ENCODE results near the gene TM9SF1. TPM values are rescaled to one million over a fixed set of nuclear protein-coding genes. Genes with fewer than 3 reads are reported as not detected.
A peak's percentile ranks its signal among the peaks of the same experiment; 100 is the strongest.

TM9SF1 gene
- total RNA-seq, 4 donors from 2014 or later: 92.0 to 114 (median 107) TPM

- WGBS, 2 donors: 85 to 89% methylated on average over 1 of the region's 1 CpG
- Histone ChIP-seq H3K4me1 (peaks cover 28 to 32% of the 10 kb centered on the region in 2 donors), H3K9me3 (no peaks in the 10 kb centered on the region)
These were observed 50.8 kb downstream of the TM9SF1 start for GRCh38 chr14:24144451-24144850.

DNA sequence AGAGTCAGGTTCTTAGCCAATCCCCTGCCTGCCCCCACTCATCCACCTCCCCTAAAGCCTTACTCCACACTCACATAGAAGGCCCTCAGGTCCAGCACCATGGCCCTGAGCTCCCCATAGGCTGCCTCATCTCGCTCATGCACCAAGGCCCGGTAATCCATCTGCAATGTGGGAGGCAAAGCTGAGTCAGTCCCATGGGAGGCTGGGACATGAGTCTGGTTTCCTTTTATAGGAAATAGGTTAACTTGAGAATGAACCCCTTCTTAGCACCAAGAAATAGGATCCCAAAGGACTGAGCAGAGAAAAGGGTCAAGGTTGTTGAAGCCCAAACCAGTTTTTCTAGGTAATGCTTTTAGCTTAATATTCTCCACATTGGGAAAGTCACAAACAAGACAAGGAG, 51.7 kb downstream of the TM9SF1 start:
- H3K36me3 ChIP-seq: peaks cover 5 to 10% of the 10 kb centered on the region in 2 donors
- H3K9me3 ChIP-seq: no peaks in the 10 kb centered on the region
- no peak overlapping the region for H3K4me3 ChIP-seq (replicated peaks in 1 of 3)
- TF ChIP-seq, protein P1, sequence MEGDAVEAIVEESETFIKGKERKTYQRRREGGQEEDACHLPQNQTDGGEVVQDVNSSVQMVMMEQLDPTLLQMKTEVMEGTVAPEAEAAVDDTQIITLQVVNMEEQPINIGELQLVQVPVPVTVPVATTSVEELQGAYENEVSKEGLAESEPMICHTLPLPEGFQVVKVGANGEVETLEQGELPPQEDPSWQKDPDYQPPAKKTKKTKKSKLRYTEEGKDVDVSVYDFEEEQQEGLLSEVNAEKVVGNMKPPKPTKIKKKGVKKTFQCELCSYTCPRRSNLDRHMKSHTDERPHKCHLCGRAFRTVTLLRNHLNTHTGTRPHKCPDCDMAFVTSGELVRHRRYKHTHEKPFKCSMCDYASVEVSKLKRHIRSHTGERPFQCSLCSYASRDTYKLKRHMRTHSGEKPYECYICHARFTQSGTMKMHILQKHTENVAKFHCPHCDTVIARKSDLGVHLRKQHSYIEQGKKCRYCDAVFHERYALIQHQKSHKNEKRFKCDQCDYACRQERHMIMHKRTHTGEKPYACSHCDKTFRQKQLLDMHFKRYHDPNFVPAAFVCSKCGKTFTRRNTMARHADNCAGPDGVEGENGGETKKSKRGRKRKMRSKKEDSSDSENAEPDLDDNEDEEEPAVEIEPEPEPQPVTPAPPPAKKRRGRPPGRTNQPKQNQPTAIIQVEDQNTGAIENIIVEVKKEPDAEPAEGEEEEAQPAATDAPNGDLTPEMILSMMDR (IDR thresholded peaks at IDR 0.05): no peak
- TF ChIP-seq POLR2A (IDR thresholded peaks at IDR 0.05): no peak
- DNase-seq: no peak
- peaks cover 27 to 33% of the 10 kb centered on the region in 2 donors for H3K4me1 ChIP-seq
- intact Hi-C loops (cut with DNase I): no loop called here
- no peaks in the 10 kb centered on the region for H3K27me3 ChIP-seq
- 83% methylated on average over 2 of the region's 2 CpGs for WGBS, 2 donors
- H3K27ac ChIP-seq: no peak overlapping the region

More at GRCh38 chr14:24144451-24144850, 50.8 kb downstream of the TM9SF1 start:
- Histone ChIP-seq H3K4me3 (replicated peaks in 1 of 3) (no peak overlapping the region), H3K27ac (no peak overlapping the region), H3K27me3 (no peaks in the 10 kb centered on the region), H3K36me3 (peaks cover 4% of the 10 kb centered on the region in 2 donors)
- no peak for DNase-seq
- TF ChIP-seq, protein P1 (IDR thresholded peaks at IDR 0.05): no peak
- TF ChIP-seq POLR2A (IDR thresholded peaks at IDR 0.05): no peak
- intact Hi-C loops (cut with DNase I): no loop called here

GRCh38 chr14:24141097-24141880, 54.0 kb downstream of the TM9SF1 start, which contains the start of gene EMC9:
Gene EMC9 (minus strand): TSS chr14:24141591. CDS start chr14:24141304, 287 bp downstream.
- Histone ChIP-seq H3K27ac (peak within 1 kb of the TSS; percentile 71 to 90 (median 88)), H3K9me3 (no peaks in the 10 kb centered on the region), H3K4me3 (replicated peaks in 1 of 3) (peak within 1 kb of the TSS; percentile 69 to 72 (median 70)), H3K27me3 (no peaks in the 10 kb centered on the region), H3K4me1 (peaks cover 27 to 34% of the 10 kb centered on the region in 2 donors), H3K36me3 (peaks cover 14 to 15% of the 10 kb centered on the region in 2 donors)
- WGBS, 2 donors: 0% methylated on average over 20 to 36 of the region's 65 CpGs
- intact Hi-C loops (cut with DNase I): no loop called here
- TF ChIP-seq, protein P1 (IDR thresholded peaks at IDR 0.05): peak; percentile 14 to 74 (median 46)
- peak in 1 of 2 donors; percentile 90 for TF ChIP-seq POLR2A (IDR thresholded peaks at IDR 0.05)
- DNase-seq: peak; percentile 100

- no peak overlapping the region for H3K4me3 ChIP-seq (replicated peaks in 1 of 3)
- intact Hi-C loops (cut with DNase I): no loop called here
- no peaks in the 10 kb centered on the region for H3K27me3 ChIP-seq
- no peaks in the 10 kb centered on the region for H3K9me3 ChIP-seq
- no peak for DNase-seq
- H3K36me3 ChIP-seq: peaks cover 14 to 15% of the 10 kb centered on the region in 2 donors
- H3K4me1 ChIP-seq: peaks cover 21 to 28% of the 10 kb centered on the region in 2 donors
- TF ChIP-seq, protein P1 (IDR thresholded peaks at IDR 0.05): no peak
- TF ChIP-seq POLR2A (IDR thresholded peaks at IDR 0.05): no peak
- H3K27ac ChIP-seq: no peak overlapping the region
- 82 to 87% methylated on average over 9 of the region's 9 CpGs for WGBS, 2 donors
These were observed 55.8 kb downstream of the TM9SF1 start for GRCh38 chr14:24139272-24139934.

Small RNAs within 50 kb of the gene (microRNA-seq; reads per million reads assigned to microRNA genes)
- gene MIR7703: not detected

Small RNAs within 50 kb of the gene (small RNA-seq; reads per million reads assigned to genes)
- gene AL136295.4 (not detected), gene CHMP4A (not detected), gene IPO4 (not detected), gene IRF9 (not detected), gene MDP1 (not detected), gene RNA5SP383 (0.56 reads per million)

Other genes starting within 250 kb of the TM9SF1 start
- gene DHRS4, start 241.7 kb downstream of the TM9SF1 start, total RNA-seq: 10 to 100 TPM; 19.2 to 55.7 (median 37.7) TPM
- 10 to 100 TPM in 2 of 4 donors, 1 to 10 TPM in 2; 4.7 to 27.1 (median 12.6) TPM for gene DHRS4L2, start 206.5 kb downstream of the TM9SF1 start, total RNA-seq
- gene CARMIL3, start 143.4 kb downstream of the TM9SF1 start, total RNA-seq: 1 to 10 TPM in 2 of 4 donors, under 1 TPM in 2; 0.63 to 1.3 (median 0.99) TPM
- gene CPNE6, start 123.9 kb downstream of the TM9SF1 start, total RNA-seq: under 1 TPM in 1 of 4 donors, not detected in 3; 0.29 TPM
- 10 to 100 TPM; 29.8 to 47.4 (median 39.3) TPM for gene PCK2, start 101.1 kb downstream of the TM9SF1 start, total RNA-seq
- 100 to 1,000 TPM in 3 of 4 donors, 10 to 100 TPM in 1; 90.6 to 155 (median 132) TPM for gene DCAF11, start 80.7 kb downstream of the TM9SF1 start, total RNA-seq
- gene NRL, start 80.5 kb downstream of the TM9SF1 start, total RNA-seq: 10 to 100 TPM in 2 of 4 donors, 1 to 10 TPM in 2; 2.1 to 11.7 (median 8.4) TPM
- 1 to 10 TPM in 2 of 4 donors, under 1 TPM in 1, not detected in 1; 0.63 to 3.5 (median 2.7) TPM for gene FITM1, start 64.8 kb downstream of the TM9SF1 start, total RNA-seq
- 100 to 1,000 TPM; 117 to 193 (median 186) TPM for gene PSME1, start 59.2 kb downstream of the TM9SF1 start, total RNA-seq
- 10 to 100 TPM in 3 of 4 donors, 1 to 10 TPM in 1; 8.3 to 25.5 (median 16.9) TPM for gene EMC9, start 53.9 kb downstream of the TM9SF1 start, total RNA-seq
- 10 to 100 TPM; 31.3 to 66.6 (median 47.5) TPM for gene PSME2, start 48.8 kb downstream of the TM9SF1 start, total RNA-seq
- 100 to 1,000 TPM in 1 of 4 donors, 10 to 100 TPM in 3; 30.6 to 106 (median 67.6) TPM for gene RNF31, start 47.9 kb downstream of the TM9SF1 start, total RNA-seq
- gene IRF9, start 34.2 kb downstream of the TM9SF1 start, total RNA-seq: 10 to 100 TPM; 55.1 to 92.3 (median 70.0) TPM
- 1 to 10 TPM; 4.1 to 7.1 (median 5.4) TPM for gene REC8, start 23.4 kb downstream of the TM9SF1 start, total RNA-seq
- gene IPO4, start 6.6 kb downstream of the TM9SF1 start, total RNA-seq: 10 to 100 TPM; 28.1 to 49.0 (median 31.3) TPM
- gene TSSK4, start 10.3 kb upstream of the TM9SF1 start, total RNA-seq: not detected
- gene CHMP4A, start 18.0 kb upstream of the TM9SF1 start, total RNA-seq: 10 to 100 TPM; 26.5 to 60.2 (median 46.2) TPM
- gene MDP1, start 20.6 kb upstream of the TM9SF1 start, total RNA-seq: 10 to 100 TPM; 13.1 to 55.9 (median 25.4) TPM
- gene NEDD8, start 36.9 kb upstream of the TM9SF1 start, total RNA-seq: 100 to 1,000 TPM; 149 to 317 (median 172) TPM
- gene GMPR2, start 37.5 kb upstream of the TM9SF1 start, total RNA-seq: 100 to 1,000 TPM in 2 of 4 donors, 10 to 100 TPM in 2; 68.8 to 237 (median 110) TPM
- 100 to 1,000 TPM in 1 of 4 donors, 10 to 100 TPM in 3; 67.3 to 101 (median 71.6) TPM for gene TINF2, start 47.2 kb upstream of the TM9SF1 start, total RNA-seq
- gene TGM1, start 67.7 kb upstream of the TM9SF1 start, total RNA-seq: 1 to 10 TPM; 1.9 to 2.8 (median 2.0) TPM
- 10 to 100 TPM; 29.8 to 44.8 (median 33.5) TPM for gene RABGGTA, start 76.2 kb upstream of the TM9SF1 start, total RNA-seq
- gene DHRS1, start 104.3 kb upstream of the TM9SF1 start, total RNA-seq: 10 to 100 TPM; 35.2 to 59.3 (median 38.3) TPM
- gene NOP9, start 104.4 kb upstream of the TM9SF1 start, total RNA-seq: 10 to 100 TPM; 16.4 to 22.3 (median 20.7) TPM
- gene CIDEB, start 112.5 kb upstream of the TM9SF1 start, total RNA-seq: 10 to 100 TPM in 1 of 4 donors, 1 to 10 TPM in 3; 4.6 to 13.0 (median 9.5) TPM
- 10 to 100 TPM in 2 of 4 donors, 1 to 10 TPM in 2; 6.8 to 18.5 (median 10.9) TPM for gene LTB4R2, start 114.7 kb upstream of the TM9SF1 start, total RNA-seq
- gene LTB4R, start 116.1 kb upstream of the TM9SF1 start, total RNA-seq: 1 to 10 TPM; 4.2 to 7.4 (median 4.3) TPM
- gene ADCY4, start 139.6 kb upstream of the TM9SF1 start, total RNA-seq: 10 to 100 TPM; 35.2 to 65.4 (median 48.8) TPM
- 10 to 100 TPM; 12.4 to 21.3 (median 18.4) TPM for gene RIPK3, start 144.6 kb upstream of the TM9SF1 start, total RNA-seq
- 10 to 100 TPM; 19.4 to 41.3 (median 38.6) TPM for gene NFATC4, start 172.7 kb upstream of the TM9SF1 start, total RNA-seq
- 10 to 100 TPM; 11.7 to 19.9 (median 12.3) TPM for gene NYNRIN, start 203.6 kb upstream of the TM9SF1 start, total RNA-seq
- gene CBLN3, start 234.2 kb upstream of the TM9SF1 start, total RNA-seq: 1 to 10 TPM; 1.7 to 3.4 (median 2.3) TPM
- gene KHNYN, start 234.5 kb upstream of the TM9SF1 start, total RNA-seq: 10 to 100 TPM; 46.9 to 75.0 (median 48.3) TPM
- 10 to 100 TPM; 35.1 to 75.6 (median 49.2) TPM for gene SDR39U1, start 247.3 kb upstream of the TM9SF1 start, total RNA-seq

All from thyroid gland (tissue), 4 donors.